ENCODE results near the gene HDAC6.

HDAC6 gene

GRCh38 chrX:48782795-48783194 lies 19.1 kb upstream of the HDAC6 start:
- no peak for DNase-seq (ENCODE audit: low read depth)
- in situ Hi-C loops (cut with HindIII; ENCODE audit: low sequenced_read_pairs): no loop called here
- TF ChIP-seq, protein P1, sequence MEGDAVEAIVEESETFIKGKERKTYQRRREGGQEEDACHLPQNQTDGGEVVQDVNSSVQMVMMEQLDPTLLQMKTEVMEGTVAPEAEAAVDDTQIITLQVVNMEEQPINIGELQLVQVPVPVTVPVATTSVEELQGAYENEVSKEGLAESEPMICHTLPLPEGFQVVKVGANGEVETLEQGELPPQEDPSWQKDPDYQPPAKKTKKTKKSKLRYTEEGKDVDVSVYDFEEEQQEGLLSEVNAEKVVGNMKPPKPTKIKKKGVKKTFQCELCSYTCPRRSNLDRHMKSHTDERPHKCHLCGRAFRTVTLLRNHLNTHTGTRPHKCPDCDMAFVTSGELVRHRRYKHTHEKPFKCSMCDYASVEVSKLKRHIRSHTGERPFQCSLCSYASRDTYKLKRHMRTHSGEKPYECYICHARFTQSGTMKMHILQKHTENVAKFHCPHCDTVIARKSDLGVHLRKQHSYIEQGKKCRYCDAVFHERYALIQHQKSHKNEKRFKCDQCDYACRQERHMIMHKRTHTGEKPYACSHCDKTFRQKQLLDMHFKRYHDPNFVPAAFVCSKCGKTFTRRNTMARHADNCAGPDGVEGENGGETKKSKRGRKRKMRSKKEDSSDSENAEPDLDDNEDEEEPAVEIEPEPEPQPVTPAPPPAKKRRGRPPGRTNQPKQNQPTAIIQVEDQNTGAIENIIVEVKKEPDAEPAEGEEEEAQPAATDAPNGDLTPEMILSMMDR (IDR thresholded peaks at IDR 0.05; ENCODE audit: low read depth, low read length, missing control alignments): no peak
- H3K4me3 ChIP-seq (ENCODE audit: low read depth, low read length): no peak overlapping the region

DNA sequence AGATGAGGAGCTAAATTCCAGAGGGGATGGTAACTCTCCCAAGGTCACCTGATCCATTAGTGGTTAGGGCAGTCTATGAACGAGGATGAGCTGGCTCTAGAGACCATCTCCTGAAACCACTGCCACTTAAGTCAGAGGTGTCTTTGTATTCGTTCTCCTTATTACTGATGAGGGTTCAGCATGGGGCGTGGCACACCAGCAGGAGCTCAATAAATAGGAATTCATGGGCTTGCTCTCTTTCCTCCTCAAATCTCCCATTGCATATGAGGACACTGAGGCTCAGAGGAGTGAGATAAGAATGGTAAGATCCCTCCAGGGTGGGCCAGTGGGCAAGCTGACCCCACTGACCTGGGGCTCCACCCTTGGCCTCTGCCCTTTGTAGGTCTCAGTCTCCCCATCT lies 17.1 kb upstream of the HDAC6 start:
- no peak for DNase-seq (ENCODE audit: low read depth)
- no peak overlapping the region for H3K4me3 ChIP-seq (ENCODE audit: low read depth, low read length)
- TF ChIP-seq, protein P1 (IDR thresholded peaks at IDR 0.05; ENCODE audit: low read depth, low read length, missing control alignments): no peak
- in situ Hi-C loops (cut with HindIII; ENCODE audit: low sequenced_read_pairs): no loop called here

GRCh38 chrX:48785186-48785539 lies 16.7 kb upstream of the HDAC6 start:
- H3K4me3 ChIP-seq (ENCODE audit: low read depth, low read length): no peak overlapping the region
- TF ChIP-seq, protein P1 (IDR thresholded peaks at IDR 0.05; ENCODE audit: low read depth, low read length, missing control alignments): no peak
- no peak for DNase-seq (ENCODE audit: low read depth)
- in situ Hi-C loops (cut with HindIII; ENCODE audit: low sequenced_read_pairs): no loop called here

GRCh38 chrX:48785540-48786214 lies 16.2 kb upstream of the HDAC6 start:
- TF ChIP-seq, protein P1 (IDR thresholded peaks at IDR 0.05; ENCODE audit: low read depth, low read length, missing control alignments): no peak
- DNase-seq (ENCODE audit: low read depth): no peak
- in situ Hi-C loops (cut with HindIII; ENCODE audit: low sequenced_read_pairs): no loop called here
- no peak overlapping the region for H3K4me3 ChIP-seq (ENCODE audit: low read depth, low read length)

DNA sequence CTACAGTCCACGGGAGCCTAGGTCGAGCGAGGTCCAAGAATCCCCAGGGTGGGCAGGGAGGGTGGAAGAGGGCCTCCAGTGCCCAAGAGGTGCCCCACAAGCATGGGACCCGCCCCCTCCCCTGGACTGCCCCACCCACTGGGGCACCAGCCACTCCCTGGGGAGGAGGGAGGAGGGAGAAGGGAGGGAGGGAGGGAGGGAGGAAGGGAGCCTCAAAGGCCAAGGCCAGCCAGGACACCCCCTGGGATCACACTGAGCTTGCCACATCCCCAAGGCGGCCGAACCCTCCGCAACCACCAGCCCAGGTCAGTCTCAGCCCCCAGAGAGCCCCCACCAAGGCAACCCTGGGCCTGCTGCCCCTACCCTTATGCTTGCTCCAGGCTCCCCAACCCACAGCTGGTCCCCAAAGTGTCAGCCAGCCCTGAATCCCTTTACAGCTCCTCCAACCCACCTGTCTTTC lies 15.5 kb upstream of the HDAC6 start, which contains the start of gene GATA1:
TSS of gene GATA1 (plus strand) at position 250 of the 460 bp plus-strand sequence. CDS start 4,520 bp downstream, outside the sequence.
- TF ChIP-seq, protein P1 (IDR thresholded peaks at IDR 0.05; ENCODE audit: low read depth, low read length, missing control alignments): no peak
- no peak for DNase-seq (ENCODE audit: low read depth)
- in situ Hi-C loops (cut with HindIII; ENCODE audit: low sequenced_read_pairs): no loop called here
- H3K4me3 ChIP-seq (ENCODE audit: low read depth, low read length): no peak within 1 kb of the TSS

DNA sequence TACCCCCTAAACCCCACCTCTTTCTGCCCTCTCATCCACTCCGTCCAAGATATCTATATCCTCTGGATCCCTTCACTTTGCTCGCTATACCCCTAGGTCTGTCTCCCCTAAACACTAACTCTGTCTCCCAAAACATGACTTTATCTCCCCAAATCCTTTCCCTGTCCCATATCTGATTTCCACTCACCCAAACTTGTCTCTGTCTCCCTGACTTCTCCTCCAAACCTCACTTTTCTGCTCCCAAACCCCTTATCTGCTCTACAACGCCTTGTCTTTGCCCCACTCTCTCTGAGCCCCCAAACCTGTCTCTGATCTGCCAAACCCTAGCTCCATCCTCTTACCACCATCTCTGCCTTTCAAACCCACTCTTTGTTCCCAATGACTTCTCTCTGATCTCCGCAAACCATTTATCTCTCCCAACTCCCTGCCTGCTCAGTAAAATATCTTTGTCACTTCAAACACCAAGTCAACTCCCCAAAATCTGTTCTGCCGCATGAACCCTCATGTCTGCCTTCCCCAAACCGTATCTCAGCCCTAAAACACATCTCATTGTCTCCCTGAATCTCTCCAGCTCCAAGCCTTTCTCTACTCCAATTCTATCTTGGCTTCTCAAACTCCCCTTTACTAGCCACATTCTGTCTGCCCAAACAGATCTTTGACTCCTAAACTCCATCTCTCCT lies 14.9 kb upstream of the HDAC6 start:
- in situ Hi-C loops (cut with HindIII; ENCODE audit: low sequenced_read_pairs): no loop called here
- TF ChIP-seq, protein P1 (IDR thresholded peaks at IDR 0.05; ENCODE audit: low read depth, low read length, missing control alignments): no peak
- H3K4me3 ChIP-seq (ENCODE audit: low read depth, low read length): no peak overlapping the region
- DNase-seq (ENCODE audit: low read depth): no peak
